Heart left ventricle (tissue), 13 donors: ENCODE results near the gene MRS2.

Experiments
- CTCF ChIP-seq, 12 donors: fragments of 200-600 bp; sonication (generic) in 4 of 12; IDR thresholded peaks; one replicate each; pipeline versions ENCODE4 v1.5.0 to v1.8.0; 2018 to 2022; ENCODE audit warnings: antibody characterized with exemption in 12 of 12, mild to moderate bottlenecking in 5 of 12
- POLR2A ChIP-seq, 2 donors: fragments of 450-650 bp; IDR thresholded peaks; one replicate each; pipeline ENCODE4 v1.6.1; 2017; ENCODE audit warnings: antibody characterized with exemption in 2 of 2, mild to moderate bottlenecking in 2 of 2, moderate library complexity in 2 of 2
- donor health status: ischemic (EF 13 %, LVEDD 7.1; RV severe dilation, severe dysfunction).
- donor health status: DM: no; HTN: yes; CAD: no.
- donor health status: DM: no; HTN: no; CAD: no.
- donor health status: ischemic (EF 25% LVEDD 6.9; RV normal size, moderate dysfunction).
- donor health status: ischemic (EF 25% LVEDD 5.7; RV mildly dilated, moderate dysfunction).
- donor health status: ischemic (EF 35%, LVEDD 5.7; RV mildly dilated, moderate dysfunction).
- donor health status: nonischemic (EF 11% LVEDD 7.7; RV severe dilation, severe dysfunction).
- donor health status: DM: yes; HTN: yes; CAD: no.
- donor health status: PGD.
- donor health status: ischemic (EF 29% LVEDD 5.4; RV normal size, mild dysfunction).
- donor health status: nonischemic (EF 23%, LVEDD 6.1; RV moderate dilation, normal function).

GRCh38 chr6:24430086-24430485, 27.4 kb downstream of the MRS2 start:
- TF ChIP-seq POLR2A (IDR thresholded peaks at IDR 0.05) (no peak), CTCF (IDR thresholded peaks at IDR 0.05) (no peak)
